ENCODE results near the gene FFAR2.

Gene FFAR2

GRCh38 chr19:35427187-35427586, 20.9 kb upstream of the FFAR2 start:
- DNase-seq, result no peak

GRCh38 chr19:35429698-35430408, 18.2 kb upstream of the FFAR2 start:
- DNase-seq, result no peak

- no peak for DNase-seq
Measured at GRCh38 chr19:35430409-35431144, 17.5 kb upstream of the FFAR2 start.

- DNase-seq, result no peak
Measured at GRCh38 chr19:35431145-35431807, 16.8 kb upstream of the FFAR2 start.

GRCh38 chr19:35432911-35433310, 15.1 kb upstream of the FFAR2 start:
- no peak for DNase-seq

GRCh38 chr19:35433448-35433847, 14.6 kb upstream of the FFAR2 start:
- no peak for DNase-seq

GRCh38 chr19:35435896-35436295, 12.2 kb upstream of the FFAR2 start:
- no peak for DNase-seq

GRCh38 chr19:35436477-35437405, 11.3 kb upstream of the FFAR2 start:
- no peak for DNase-seq

- no peak for DNase-seq
Measured at GRCh38 chr19:35437406-35437951, 10.6 kb upstream of the FFAR2 start.

- no peak for DNase-seq
Measured at GRCh38 chr19:35438096-35438495, 10.0 kb upstream of the FFAR2 start.

- no peak for DNase-seq
Measured at GRCh38 chr19:35438527-35438926, 9.5 kb upstream of the FFAR2 start.

GRCh38 chr19:35439921-35440320, 8.1 kb upstream of the FFAR2 start:
- DNase-seq, result no peak

- no peak for DNase-seq
Measured at GRCh38 chr19:35442091-35442490, 6.0 kb upstream of the FFAR2 start.

GRCh38 chr19:35444735-35445134, 3.3 kb upstream of the FFAR2 start:
- DNase-seq, result no peak

- DNase-seq, result no peak
Measured at GRCh38 chr19:35445826-35446593, 2.0 kb upstream of the FFAR2 start.

GRCh38 chr19:35449359-35450043, 1.4 kb downstream of the FFAR2 start:
- DNase-seq, result peak; percentile 48

- DNase-seq, result no peak
Measured at GRCh38 chr19:35451338-35452096, 3.5 kb downstream of the FFAR2 start.

GRCh38 chr19:35454663-35455062, 6.6 kb downstream of the FFAR2 start:
- no peak for DNase-seq

GRCh38 chr19:35455616-35456201, 7.7 kb downstream of the FFAR2 start:
- DNase-seq, result no peak

- DNase-seq, result no peak
Measured at GRCh38 chr19:35457173-35457572, 9.1 kb downstream of the FFAR2 start.
